Activated T-helper 17 cell treated with anti-CD3 and anti-CD28 coated beads, Interleukin-2, amount 50 U/mL, for 72 hours (primary cell): Measurements from ENCODE around the gene SERPINA1. TPM values are rescaled to one million over a fixed set of nuclear protein-coding genes. Genes with fewer than 3 reads are reported as not detected.
"Not testable (repeated sequence)": the region's sequence is repeated elsewhere in the genome, so short reads cannot be mapped to it uniquely, and the experiment has no call there.

Experiments used
- ATAC-seq: fragments of 150-1000 bp; cut with Tn5 transposase; replicated peaks from 2 replicates; pipeline ENCODE4 v1.10.0; 2021; ENCODE audit warnings: mild to moderate bottlenecking, moderate library complexity
- H3K27ac Mint-ChIP-seq: one replicate; pipeline ENCODE4 v1.8.0; 2022; ENCODE audit warnings: mixed read lengths
- H3K27me3 Mint-ChIP-seq: one replicate; pipeline ENCODE4 v1.8.0; 2022; ENCODE audit warnings: mixed read lengths
- H3K36me3 Mint-ChIP-seq: one replicate; pipeline ENCODE4 v1.8.0; 2022; ENCODE audit warnings: low read depth, mild to moderate bottlenecking, mixed read lengths
- H3K4me1 Mint-ChIP-seq: one replicate; pipeline ENCODE4 v1.8.0; 2022; ENCODE audit warnings: mixed read lengths
- H3K4me3 Mint-ChIP-seq: one replicate; pipeline ENCODE4 v1.8.0; 2022; ENCODE audit warnings: mild to moderate bottlenecking, mixed read lengths
- H3K9me3 Mint-ChIP-seq: one replicate; pipeline ENCODE4 v1.8.0; 2022; ENCODE audit warnings: mixed read lengths
- total RNA-seq, 2 donors: library from RNA; stranded (reverse); gene quantifications; one replicate each; pipeline ENCODE4 v1.2.3, GENCODE V29; 2022

The SERPINA1 gene
- total RNA-seq = 100 to 1,000 TPM in 1 of 2 donors, 1 to 10 TPM in 1; 1.3 to 160 TPM

DNA sequence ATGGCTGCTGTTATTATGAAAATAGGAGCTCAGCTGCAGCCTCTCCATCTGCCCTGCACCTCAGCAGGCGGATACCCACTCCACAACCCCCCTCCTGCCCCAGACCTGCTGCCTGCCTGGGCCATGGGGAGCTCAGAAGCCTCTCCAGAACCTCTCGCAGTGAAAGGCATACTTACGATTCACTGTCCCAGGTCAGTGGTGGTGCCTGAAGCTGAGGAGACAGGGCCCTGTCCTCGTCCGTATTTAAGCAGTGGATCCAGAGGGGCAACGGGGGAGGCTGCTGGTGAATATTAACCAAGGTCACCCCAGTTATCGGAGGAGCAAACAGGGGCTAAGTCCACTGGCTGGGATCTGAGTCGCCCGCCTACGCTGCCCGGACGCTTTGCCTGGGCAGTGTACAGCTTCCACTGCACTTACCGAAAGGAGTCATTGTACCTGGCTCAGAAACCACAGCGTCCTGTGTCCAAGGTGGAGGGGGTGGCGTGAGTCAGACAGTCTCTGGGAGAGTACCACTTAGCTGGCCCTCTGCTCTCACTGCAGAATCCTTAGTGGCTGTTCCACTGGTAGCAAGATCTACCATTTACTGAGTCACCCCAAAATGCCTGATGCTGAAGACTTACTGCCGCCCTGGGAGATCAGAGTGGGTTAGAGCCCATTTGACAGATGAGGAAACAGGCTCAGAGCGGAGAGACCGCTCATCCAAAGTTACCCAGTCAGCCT lies at the start of gene SERPINA1:
Gene SERPINA1 (minus strand): TSS at position 219 of the 720 bp plus-strand sequence. CDS start 5,365 bp downstream, outside the sequence.
- Mint-ChIP-seq H3K4me3 (peak within 1 kb of the TSS; percentile 55), H3K36me3 (peaks cover 16% of the 10 kb centered on the region), H3K4me1 (peaks cover 17% of the 10 kb centered on the region), H3K9me3 (no peaks in the 10 kb centered on the region), H3K27me3 (no peaks in the 10 kb centered on the region), H3K27ac (peak within 1 kb of the TSS; percentile 61)
- peak; percentile 67 for ATAC-seq

DNA sequence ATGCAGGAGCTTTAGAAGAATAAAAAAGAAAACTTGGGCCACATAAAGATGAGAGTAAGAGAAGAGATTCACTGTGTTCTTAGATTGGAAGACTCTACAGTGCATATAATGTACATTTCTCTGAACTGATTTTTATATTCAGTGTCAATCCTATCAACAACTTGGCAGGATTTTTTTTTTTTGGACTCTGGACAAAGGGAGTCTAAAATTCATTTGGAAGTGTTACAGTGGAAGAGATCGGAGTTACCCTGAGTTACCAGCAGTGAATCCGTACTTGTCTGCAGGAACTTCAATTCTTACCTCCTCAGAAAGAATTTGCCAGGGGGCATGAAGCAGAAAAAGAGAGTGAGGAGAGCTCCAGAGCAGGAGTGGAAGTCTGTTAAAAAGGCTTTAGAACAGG lies 40.2 kb upstream of the SERPINA1 start:
- peaks cover 8% of the 10 kb centered on the region for H3K27me3 Mint-ChIP-seq
- no peak overlapping the region for H3K27ac Mint-ChIP-seq
- no peak for ATAC-seq
- no peaks in the 10 kb centered on the region for H3K4me1 Mint-ChIP-seq
- H3K36me3 Mint-ChIP-seq = no peaks in the 10 kb centered on the region
- no peak overlapping the region for H3K4me3 Mint-ChIP-seq
- peaks cover 4% of the 10 kb centered on the region for H3K9me3 Mint-ChIP-seq

- H3K9me3 Mint-ChIP-seq = peaks cover 4% of the 10 kb centered on the region
- no peak overlapping the region for H3K27ac Mint-ChIP-seq
- H3K27me3 Mint-ChIP-seq = peaks cover 11% of the 10 kb centered on the region
- no peaks in the 10 kb centered on the region for H3K36me3 Mint-ChIP-seq
- H3K4me1 Mint-ChIP-seq = no peaks in the 10 kb centered on the region
- ATAC-seq = no peak
- no peak overlapping the region for H3K4me3 Mint-ChIP-seq
Measured at GRCh38 chr14:94427016-94427613, 38.7 kb upstream of the SERPINA1 start.

- Mint-ChIP-seq H3K36me3 (no peaks in the 10 kb centered on the region), H3K27me3 (peaks cover 11% of the 10 kb centered on the region), H3K4me3 (no peak overlapping the region), H3K27ac (no peak overlapping the region), H3K4me1 (no peaks in the 10 kb centered on the region), H3K9me3 (peaks cover 4% of the 10 kb centered on the region)
- ATAC-seq = no peak
Measured at GRCh38 chr14:94426526-94426925, 38.1 kb upstream of the SERPINA1 start.

GRCh38 chr14:94424371-94424770 lies 36.0 kb upstream of the SERPINA1 start:
- peaks cover 4% of the 10 kb centered on the region for H3K9me3 Mint-ChIP-seq
- H3K4me1 Mint-ChIP-seq = no peaks in the 10 kb centered on the region
- no peak overlapping the region for H3K27ac Mint-ChIP-seq
- no peak for ATAC-seq
- H3K27me3 Mint-ChIP-seq = peaks cover 7% of the 10 kb centered on the region
- no peaks in the 10 kb centered on the region for H3K36me3 Mint-ChIP-seq
- H3K4me3 Mint-ChIP-seq = no peak overlapping the region

- Mint-ChIP-seq H3K9me3 (peaks cover 5% of the 10 kb centered on the region), H3K4me1 (no peaks in the 10 kb centered on the region), H3K27ac (peak overlapping the region; percentile 21), H3K27me3 (peaks cover 5% of the 10 kb centered on the region), H3K4me3 (peak overlapping the region; percentile 39), H3K36me3 (no peaks in the 10 kb centered on the region)
- ATAC-seq = peak; percentile 70
Measured at GRCh38 chr14:94423453-94424056, 35.2 kb upstream of the SERPINA1 start.

DNA sequence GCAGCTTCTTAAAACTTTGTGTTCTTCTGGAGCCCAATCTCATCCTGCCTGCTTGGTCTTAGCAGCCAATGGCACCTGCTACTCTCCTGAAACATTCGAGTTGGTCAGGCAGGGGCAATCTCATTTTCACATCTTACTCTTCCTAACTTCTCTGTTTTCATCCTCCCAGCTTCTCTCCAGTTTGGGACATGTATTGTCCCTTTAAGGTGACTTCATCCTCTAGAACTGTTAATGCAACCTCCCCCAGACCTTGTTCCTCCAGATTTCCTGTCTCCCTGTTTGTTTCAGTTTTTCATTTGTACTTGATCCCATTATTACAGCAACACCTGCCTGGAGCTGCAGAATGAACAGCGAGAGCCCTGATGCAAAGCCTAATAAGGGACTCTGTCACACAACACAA lies 32.9 kb upstream of the SERPINA1 start:
- Mint-ChIP-seq H3K4me1 (peaks cover 6% of the 10 kb centered on the region), H3K36me3 (no peaks in the 10 kb centered on the region), H3K9me3 (peaks cover 13% of the 10 kb centered on the region)

DNA sequence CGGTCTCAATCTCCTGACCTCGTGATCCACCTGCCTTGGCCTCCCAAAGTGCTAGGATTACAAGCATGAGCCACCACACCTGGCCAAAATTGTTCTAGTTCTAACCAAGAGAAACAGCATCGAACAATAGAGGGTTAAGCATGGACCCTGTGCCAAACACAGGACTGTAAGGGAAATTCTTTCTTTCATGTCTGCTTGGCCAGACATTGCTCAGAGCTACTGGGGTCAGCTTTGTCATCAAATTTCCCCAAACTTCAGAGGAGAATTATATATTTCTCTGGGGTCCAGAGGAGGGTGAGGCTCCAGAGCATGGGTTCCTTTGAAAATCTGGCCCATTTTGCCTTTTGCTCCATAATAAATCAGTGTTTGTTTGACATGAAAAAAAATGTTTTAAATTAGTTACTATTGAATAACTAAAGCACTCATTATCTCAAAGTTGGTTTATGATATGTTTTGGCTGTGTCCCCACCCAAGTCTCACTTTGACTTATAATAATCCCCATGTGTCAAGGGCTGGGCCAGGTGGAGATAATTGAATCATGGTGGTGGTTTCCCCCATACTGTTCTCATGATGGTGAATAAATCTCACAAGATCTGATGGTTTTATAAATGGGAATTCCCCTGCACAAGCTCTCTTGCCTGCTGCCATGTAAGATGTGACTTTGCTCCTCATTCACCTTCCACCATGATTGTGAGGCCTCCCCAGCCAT lies 29.2 kb upstream of the SERPINA1 start:
- Mint-ChIP-seq H3K27ac (peak overlapping the region; percentile 51), H3K9me3 (peaks cover 17% of the 10 kb centered on the region), H3K4me3 (peak overlapping the region; percentile 49)
- not testable (repeated sequence) for H3K27me3 Mint-ChIP-seq, H3K4me1 Mint-ChIP-seq, H3K36me3 Mint-ChIP-seq
- ATAC-seq = peak; percentile 86

More for the DNA sequence above, 32.9 kb upstream of the SERPINA1 start:
- H3K27me3 Mint-ChIP-seq = peaks cover 3% of the 10 kb centered on the region
- no peak for ATAC-seq
- no peak overlapping the region for H3K4me3 Mint-ChIP-seq
- no peak overlapping the region for H3K27ac Mint-ChIP-seq

DNA sequence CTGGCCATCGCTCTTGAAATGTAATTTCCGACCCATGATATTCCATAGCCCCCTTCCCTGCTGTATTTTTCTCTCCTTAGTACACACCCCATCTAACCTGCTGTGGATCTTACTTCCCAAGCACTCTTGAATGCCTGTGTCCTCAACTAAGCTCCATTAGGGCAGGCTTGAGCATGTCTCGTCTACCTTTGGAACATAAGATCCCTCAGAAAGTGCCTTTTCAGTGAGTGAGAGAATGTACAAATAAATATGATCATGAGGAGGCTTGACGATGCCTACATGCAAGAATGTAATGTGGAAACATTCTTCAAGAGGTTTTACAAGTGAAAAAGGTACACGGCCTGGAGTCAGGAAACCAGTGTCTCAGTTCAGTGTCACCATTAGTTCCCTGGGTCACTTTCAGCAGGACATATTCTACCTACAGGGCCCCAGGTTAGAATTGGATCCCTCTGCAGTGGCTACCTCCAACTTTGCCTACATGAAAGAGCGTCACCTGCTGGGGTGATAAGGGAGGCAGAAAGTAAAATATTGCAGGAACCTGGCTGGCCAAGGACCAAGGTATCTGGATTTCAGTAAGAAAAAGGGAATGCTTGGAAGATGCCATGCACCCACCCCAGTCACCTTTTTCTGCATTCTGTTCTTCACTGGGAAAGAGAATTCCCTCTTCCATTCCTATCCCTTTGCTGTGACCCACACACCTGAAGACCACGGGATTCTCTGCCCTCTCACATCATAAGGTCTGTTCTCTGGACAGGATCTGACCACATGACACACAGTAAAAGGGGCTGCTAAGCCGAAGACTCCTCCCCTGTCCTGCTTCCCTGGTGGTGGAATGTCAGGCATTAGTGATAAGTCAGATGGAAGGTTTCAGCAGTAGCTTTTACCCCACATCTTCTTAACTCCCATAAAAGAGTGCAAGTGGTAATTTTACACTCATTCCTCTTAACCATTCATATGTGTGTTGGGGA lies 24.6 kb upstream of the SERPINA1 start:
- peaks cover 14% of the 10 kb centered on the region for H3K9me3 Mint-ChIP-seq
- ATAC-seq = no peak
- no peak overlapping the region for H3K4me3 Mint-ChIP-seq
- peaks cover under 1% of the 10 kb centered on the region for H3K4me1 Mint-ChIP-seq
- H3K27ac Mint-ChIP-seq = no peak overlapping the region
- peaks cover 3% of the 10 kb centered on the region for H3K27me3 Mint-ChIP-seq
- no peaks in the 10 kb centered on the region for H3K36me3 Mint-ChIP-seq

DNA sequence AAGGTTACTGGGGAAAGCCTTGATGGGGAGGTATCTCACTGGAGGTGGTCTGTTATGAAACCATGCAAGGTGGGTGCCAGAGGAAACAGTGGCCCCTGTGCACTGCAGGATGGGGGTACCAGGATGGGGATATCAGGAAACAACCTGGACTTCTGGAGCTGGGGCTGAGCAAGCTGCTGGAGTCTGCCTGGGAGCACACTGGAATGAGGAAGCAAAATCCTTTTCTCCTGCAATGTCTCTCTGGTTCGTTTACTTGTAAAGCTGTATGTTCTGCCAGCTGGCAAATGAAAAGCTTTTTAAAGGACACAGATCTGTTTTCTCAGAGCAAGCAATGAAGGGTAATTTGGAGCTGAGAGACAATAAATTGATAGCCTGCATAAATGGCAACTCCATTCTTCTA lies 23.2 kb upstream of the SERPINA1 start:
- Mint-ChIP-seq H3K36me3 (no peaks in the 10 kb centered on the region), H3K4me1 (no peaks in the 10 kb centered on the region), H3K9me3 (peaks cover 17% of the 10 kb centered on the region), H3K27ac (no peak overlapping the region), H3K27me3 (peaks cover 3% of the 10 kb centered on the region), H3K4me3 (no peak overlapping the region)
- no peak for ATAC-seq

DNA sequence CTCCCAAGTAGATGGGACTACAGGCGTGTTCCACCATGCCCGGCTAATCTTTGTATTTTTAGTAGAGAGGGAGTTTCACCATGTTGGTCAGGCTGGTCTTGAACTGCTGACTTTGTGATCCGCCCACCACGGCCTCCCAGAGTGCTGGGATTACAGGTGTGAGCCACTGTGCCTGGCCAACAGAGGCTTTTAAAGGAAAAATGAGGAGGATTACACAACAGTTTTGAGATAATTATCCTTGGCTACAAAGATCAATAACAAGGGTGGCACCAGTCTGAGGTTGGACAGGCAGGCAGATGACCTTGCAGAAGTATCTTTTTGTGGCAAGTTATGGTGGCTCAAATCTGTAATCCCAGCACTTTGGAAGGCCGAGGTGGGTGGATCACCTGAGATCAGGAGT lies 21.0 kb upstream of the SERPINA1 start:
- H3K27ac Mint-ChIP-seq, H3K36me3 Mint-ChIP-seq, H3K4me3 Mint-ChIP-seq, ATAC-seq, H3K27me3 Mint-ChIP-seq, H3K4me1 Mint-ChIP-seq: not testable (repeated sequence)
- H3K9me3 Mint-ChIP-seq = peaks cover 11% of the 10 kb centered on the region

DNA sequence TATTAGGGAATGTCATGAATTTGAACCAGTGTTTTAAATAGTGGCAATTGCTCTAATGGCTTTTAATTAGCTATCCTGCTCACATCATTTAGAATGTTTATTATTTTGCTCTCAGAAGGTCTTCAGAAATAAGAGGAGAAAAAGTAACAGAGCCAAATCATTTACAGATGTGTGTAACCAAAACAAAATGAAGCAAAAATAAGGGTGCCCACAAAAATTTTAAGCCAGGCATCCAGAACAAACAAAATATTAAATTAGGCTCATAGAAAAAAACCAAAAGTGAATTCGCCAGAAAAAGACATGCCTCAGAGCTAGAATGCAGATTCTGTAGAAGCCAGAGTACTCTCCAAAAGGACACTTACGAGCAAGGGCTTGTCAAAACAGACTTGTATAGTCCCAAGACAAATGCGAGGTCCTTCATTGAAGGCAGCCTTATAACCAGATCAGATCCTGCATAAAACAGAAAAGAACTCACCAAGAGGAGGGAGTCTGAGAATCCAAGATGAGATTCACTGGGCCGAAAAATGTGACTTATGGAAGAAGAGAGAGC lies 20.2 kb upstream of the SERPINA1 start:
- Mint-ChIP-seq H3K36me3 (no peaks in the 10 kb centered on the region), H3K27me3 (no peaks in the 10 kb centered on the region), H3K9me3 (peaks cover 11% of the 10 kb centered on the region), H3K4me1 (no peaks in the 10 kb centered on the region), H3K4me3 (no peak overlapping the region), H3K27ac (no peak overlapping the region)
- no peak for ATAC-seq

GRCh38 chr14:94407906-94408305 lies 19.5 kb upstream of the SERPINA1 start:
- no peak overlapping the region for H3K27ac Mint-ChIP-seq
- no peaks in the 10 kb centered on the region for H3K4me1 Mint-ChIP-seq

More at GRCh38 chr14:94407906-94408305, 19.5 kb upstream of the SERPINA1 start:
- peaks cover 11% of the 10 kb centered on the region for H3K9me3 Mint-ChIP-seq
- no peaks in the 10 kb centered on the region for H3K27me3 Mint-ChIP-seq
- H3K36me3 Mint-ChIP-seq = no peaks in the 10 kb centered on the region
- ATAC-seq = no peak
- H3K4me3 Mint-ChIP-seq = no peak overlapping the region
